OCI-M1 (cell line): ENCODE measurements around the gene EXOC2.

Experiments
- DNase-seq: peaks from one replicate; lab custom pipeline; 2025; lab: John Stamatoyannopoulos, UW

The EXOC2 gene

GRCh38 chr6:446418-447366, 246.2 kb downstream of the EXOC2 start:
- no peak for DNase-seq

- DNase-seq: no peak
Measured at GRCh38 chr6:445571-446417, 247.1 kb downstream of the EXOC2 start.

- no peak for DNase-seq
Measured at GRCh38 chr6:444653-445275, 248.2 kb downstream of the EXOC2 start.

GRCh38 chr6:443621-444159, 249.2 kb downstream of the EXOC2 start:
- DNase-seq: no peak

- no peak for DNase-seq
Measured at GRCh38 chr6:441126-441920, 251.6 kb downstream of the EXOC2 start.

GRCh38 chr6:439641-440167, 253.2 kb downstream of the EXOC2 start:
- peak; percentile 45 for DNase-seq

- DNase-seq: no peak
Measured at GRCh38 chr6:438634-439170, 254.2 kb downstream of the EXOC2 start.

GRCh38 chr6:437037-437392, 255.9 kb downstream of the EXOC2 start:
- DNase-seq: no peak

GRCh38 chr6:436308-437036, 256.5 kb downstream of the EXOC2 start:
- DNase-seq: no peak

- no peak for DNase-seq
Measured at GRCh38 chr6:435441-436307, 257.3 kb downstream of the EXOC2 start.
